ENCODE results near the gene DENND1A. TPM values are rescaled to one million over a fixed set of nuclear protein-coding genes. Genes with fewer than 3 reads are reported as not detected.

Gene DENND1A
- total RNA-seq, 1 donor from 2014 or later = 16.3 TPM

DNA sequence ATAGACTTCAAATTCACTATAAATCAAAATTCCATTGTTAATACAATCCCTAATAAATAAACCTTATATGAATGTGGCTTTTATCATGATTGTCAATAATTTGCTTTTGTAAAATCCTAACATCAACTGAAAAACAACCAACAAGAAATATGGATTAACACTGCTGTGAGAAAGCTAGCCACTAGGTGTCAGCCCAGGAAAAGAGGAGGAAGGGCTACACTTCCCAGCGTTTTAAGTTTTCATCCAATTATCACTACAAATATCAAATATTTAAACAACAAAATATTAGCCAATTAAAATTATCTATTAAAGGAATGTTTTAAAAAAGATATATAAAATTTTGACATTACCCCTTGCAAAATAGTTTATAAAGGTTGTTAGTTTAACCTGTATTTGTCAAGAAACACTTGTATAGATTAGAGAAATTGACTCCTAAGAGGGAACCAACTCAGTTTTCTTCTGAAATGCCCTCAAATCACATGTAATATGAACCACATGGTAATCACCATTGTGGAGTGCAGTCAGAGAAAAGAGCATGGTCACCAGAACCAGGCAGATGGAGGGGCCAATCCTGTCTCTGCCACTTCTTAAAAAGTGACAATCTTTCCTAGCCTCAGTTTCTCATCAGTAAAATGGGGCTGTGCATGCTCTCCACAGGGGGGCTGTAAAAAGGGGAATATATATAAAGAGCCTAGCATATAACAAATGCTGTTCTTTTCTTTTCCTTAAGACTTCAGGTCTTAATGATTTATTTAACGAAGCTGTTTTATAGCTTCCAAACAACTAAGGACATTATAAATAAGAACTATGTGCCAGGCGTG, 385.7 kb downstream of the DENND1A start:
- peak; percentile 53 for DNase-seq (ENCODE audit: low read depth)

DNA sequence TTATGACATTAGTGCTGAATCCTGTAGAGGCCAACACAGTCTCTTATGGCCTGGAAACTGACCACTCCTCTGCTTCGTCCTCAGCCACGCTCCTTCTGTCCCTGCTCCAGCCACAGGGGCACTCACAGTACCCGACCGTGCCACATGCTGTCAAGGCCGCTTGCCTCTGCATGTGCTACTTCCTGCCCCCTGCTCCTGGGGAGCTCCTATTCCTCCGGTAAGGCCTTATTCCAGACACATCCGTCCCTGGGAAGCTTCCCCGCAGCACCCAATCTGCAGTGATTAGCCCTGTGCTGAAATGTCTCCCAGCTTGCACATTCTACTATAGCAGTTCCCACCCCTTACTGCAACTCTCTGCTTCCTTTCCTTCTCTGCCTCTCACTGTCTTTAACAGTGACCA, 386.4 kb downstream of the DENND1A start:
- no peak for DNase-seq (ENCODE audit: low read depth)

DNA sequence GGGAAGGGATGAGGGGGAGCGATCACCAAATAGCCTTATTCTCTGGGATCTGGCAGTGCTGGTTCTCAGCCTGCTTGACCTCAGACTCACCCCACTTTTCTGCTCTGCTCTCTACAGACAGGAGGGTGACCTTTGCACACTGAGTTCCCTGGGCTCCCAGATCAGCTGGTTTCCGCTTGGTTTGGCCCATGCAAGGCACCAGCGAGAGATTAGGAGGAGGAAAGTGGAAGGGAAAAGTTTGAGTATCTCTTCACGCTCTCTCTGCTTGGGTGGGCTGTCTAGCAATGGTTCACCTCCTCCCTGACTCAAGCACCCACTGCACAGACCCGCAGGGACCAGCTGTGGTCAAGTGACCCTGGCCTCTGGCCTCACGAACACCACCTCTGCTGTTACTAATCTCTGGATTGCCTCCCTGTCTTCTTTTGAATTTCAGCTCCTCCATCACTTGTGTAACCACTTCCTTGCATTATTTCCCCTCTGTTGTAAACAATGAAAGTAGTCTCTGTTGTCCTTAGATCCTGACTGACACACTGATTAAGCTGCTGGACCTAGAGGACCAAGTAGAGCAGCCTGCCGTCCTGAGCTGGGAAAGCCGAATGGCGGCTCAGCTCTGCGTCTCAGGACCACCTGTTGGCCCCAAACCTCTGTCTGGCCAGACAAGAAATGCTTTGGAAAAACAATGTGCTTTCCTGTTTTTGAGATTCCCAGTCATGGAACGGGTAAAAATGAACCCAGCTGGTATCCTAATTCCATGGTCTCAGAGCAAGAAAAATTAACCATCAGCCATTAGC, 387.3 kb downstream of the DENND1A start:
- no peak for DNase-seq (ENCODE audit: low read depth)

DNA sequence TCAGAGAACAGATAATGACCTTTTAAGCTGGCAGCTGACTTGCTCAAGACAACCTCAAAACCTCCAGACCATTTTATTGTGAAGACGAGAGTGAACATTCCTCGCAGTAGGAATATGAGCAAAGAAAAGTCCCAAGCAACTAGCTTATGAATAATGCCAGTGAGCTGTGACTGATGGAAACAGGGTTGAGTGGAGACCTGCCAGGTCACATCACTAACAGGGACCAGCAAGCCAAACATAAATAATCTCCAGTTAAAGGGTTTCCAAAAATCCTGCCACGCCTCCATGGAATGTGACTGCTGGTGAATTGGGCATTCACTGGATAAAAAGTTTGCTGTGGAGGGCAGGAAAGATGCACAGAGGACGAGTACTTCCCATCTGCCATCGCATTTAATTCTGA, 388.5 kb downstream of the DENND1A start:
- peak; percentile 51 for DNase-seq (ENCODE audit: low read depth)

DNA sequence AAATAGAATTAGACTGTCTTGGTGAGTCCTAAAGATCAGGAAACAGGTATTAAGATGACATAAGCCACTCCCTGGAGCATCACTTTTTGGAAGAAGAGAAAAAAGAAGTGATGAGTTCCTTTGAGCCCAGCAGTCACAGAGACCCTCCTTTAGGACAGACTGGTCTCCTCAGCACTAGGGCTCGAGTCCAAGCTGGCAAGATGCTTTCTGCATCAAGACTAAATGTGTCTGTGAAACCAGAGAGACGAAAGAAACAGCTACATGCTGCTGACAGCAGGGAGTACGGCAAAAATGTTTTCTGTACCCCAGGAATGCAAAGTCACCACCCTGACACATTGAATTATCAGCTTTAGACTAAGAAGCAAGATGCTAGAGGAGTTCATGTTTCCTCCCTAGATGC, 389.5 kb downstream of the DENND1A start:
- no peak for DNase-seq (ENCODE audit: low read depth)

DNA sequence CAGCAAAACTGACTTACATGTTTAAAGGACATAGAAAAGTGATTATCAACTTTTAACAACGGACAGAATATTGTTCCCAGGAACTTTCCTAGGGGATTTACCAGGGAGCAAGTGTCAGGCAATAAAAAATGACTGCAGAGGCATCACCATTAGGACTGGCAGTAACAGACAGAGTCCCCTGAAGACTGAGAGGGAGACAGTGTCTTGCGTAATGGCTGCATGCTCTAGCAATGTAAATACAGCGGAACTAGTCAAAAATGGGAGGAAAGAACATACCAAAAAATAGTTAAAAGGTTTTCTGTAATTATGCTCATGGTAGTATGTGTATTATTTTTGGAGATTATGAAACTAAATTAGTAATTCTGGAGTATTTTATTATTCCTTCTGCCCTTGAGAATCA, 392.1 kb downstream of the DENND1A start:
- no peak for DNase-seq (ENCODE audit: low read depth)

DNA sequence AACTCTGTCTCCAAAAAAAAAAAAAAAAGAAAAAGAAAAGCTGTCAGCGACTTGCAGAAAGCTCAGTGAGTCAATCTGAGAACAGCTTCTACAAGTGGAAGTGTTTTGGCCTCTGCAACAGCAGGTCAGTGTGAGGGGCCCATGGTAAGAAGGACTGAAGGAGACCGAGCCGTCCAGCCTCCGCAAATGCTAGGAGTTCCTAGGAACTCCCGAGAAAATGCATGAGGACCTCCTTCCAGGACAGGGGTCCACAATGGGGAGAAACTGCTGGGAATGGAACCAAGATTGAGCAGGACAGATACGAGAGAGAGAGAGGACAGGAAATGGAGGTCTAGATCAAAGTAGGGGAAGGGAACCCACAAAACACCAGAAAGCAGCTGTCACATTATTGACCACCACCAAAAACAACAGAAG, 393.5 kb downstream of the DENND1A start:
- DNase-seq (ENCODE audit: low read depth) = no peak

DNA sequence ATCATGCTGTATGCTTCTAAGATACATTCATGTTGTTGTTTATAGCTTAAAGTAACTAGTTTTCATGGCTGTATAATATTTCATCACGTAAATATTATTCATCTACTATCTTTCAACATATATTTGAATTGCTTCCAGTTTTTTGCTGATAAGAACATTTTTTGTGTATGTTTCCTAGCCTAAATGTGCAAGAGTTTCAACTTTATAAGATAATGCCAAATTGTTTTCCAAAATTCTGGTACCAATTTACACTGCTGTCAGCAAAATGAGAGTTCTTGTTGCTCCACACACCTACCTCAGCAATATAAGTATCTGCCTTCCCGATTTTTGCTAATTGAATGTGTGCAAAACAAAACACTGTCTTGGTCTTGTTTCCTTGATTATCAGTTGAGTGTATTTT, 395.6 kb downstream of the DENND1A start:
- DNase-seq (ENCODE audit: low read depth) = no peak

DNA sequence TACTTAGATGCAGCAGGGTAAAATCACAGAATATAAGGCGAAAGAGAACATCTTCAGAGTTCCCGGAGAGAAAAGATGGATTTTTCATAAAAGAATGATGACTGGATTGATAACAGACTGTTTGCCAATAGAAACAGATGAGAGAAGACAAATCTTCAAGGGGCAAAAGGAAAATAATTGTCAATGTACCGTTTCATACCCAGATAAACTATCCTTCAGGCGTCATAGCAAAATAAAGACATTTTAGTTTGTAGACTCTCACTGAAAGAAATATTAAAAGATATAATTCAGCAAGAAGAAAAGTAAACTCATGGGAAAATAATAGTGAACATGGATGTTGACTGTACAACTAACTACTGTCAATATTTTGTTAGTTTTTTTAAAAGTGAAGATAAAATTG, 399.7 kb downstream of the DENND1A start:
- no peak for DNase-seq (ENCODE audit: low read depth)

DNA sequence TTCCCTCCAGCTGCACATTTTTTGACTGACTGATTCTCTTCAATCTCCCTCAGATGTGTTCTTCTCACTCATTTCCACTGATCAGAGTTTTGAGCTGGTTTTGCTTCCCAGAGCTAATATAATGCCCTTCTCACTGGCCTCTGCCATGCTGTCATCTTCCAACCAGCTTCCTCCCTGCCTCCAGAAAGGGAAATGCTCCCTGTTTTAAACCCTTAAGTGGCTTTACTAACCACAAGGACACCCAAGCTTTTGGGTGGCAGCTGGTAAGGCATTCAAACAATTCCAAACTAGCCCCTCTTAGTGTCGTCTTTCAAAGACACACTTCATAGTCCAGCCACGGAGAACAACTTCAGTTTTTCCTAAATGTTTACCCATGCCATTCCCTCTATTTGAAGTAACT, 401.4 kb downstream of the DENND1A start:
- DNase-seq (ENCODE audit: low read depth) = peak; percentile 82

DNA sequence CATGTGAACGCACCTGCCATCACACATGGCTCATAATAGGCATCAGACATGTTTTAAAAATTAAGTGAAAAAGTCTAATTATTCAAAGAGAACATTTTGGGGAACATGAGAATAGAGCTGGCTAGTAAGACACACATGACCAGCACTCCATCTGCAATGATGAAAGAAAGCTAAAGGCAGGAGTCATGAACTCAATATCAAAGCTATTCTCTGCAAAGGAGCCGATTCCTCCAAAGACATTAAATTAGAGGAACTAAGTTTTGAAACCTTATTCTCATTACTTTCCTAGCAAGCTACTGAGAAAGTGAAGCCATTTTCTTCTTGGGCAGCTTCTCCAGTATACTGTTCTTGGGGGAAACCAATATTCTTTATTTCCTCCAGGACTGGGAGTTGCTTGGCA, 401.9 kb downstream of the DENND1A start:
- DNase-seq (ENCODE audit: low read depth) = no peak

DNA sequence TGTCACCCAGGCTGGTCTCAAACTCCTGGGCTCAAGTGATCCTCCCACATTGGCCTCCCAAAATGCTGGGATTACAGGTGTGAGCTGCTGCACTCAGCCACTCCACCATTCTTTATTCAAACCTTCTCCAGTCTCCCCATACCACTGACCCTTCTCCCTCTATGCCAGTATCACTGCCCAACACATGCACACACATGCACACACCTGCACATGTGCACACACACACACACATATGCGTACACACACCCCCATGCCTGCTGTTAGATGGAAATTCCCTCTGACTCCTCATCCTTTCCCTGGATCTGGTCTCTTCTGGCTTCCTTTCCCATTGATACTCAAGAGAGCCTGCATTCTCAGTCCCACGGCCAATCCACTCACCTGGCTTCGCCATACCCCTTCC, 404.0 kb downstream of the DENND1A start:
- no peak for DNase-seq (ENCODE audit: low read depth)

DNA sequence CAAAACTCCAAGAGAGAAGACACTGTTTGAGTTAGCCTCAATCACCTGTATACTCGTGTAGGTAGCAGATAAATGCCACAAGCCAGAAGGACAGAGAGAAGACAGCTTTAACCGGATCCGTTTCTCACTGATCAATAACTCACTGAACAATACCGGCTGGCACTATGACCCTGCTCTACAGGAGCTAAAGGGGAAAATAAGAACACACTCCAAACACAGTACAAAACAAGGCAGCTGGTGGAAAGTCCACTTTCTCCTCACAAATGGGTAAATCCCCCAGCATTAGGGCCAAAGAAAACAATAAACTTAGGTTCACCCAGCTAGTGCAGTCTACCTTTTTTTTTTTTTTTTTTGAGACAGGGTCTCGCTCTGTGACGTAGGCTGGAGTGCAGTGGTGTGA, 404.5 kb downstream of the DENND1A start:
- DNase-seq (ENCODE audit: low read depth) = no peak

DNA sequence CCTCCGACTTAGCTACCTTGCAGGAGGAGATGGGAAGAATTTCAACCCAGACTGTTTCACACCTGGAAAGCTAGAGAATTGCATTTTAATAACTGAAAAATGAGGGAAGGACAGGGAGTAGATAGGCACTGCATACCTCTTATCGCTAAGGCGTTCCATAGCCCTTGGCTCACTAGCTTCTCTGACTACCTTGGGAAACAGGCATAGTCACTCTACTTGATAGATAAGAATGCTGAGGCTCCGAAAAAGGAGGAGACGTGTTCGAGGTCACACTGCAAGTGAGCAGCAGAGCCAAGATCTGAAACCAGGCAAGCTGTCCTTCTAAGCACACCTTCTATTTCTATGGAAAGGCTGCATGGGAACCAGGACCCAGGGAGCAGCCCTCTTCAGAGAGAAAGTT, 405.1 kb downstream of the DENND1A start:
- no peak for DNase-seq (ENCODE audit: low read depth)

DNA sequence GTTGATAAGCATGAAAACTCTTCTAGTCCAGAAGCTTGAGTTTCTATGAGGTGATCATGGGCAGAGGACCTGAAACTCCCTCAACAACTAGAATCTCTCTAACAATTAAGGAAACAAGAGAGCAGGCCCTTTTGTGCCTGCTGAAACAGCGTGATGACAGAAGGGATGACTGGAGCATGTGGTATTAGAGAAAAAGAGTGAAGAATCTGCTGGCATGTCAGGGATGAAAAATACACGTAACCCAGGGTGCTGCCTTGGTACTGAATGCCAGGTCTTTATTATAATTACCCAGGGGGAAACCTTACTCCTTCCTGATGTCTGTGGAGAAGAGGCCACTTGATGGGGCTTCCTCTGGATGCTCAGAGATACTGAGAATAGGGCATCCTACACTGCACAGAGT, 406.1 kb downstream of the DENND1A start:
- no peak for DNase-seq (ENCODE audit: low read depth)

DNA sequence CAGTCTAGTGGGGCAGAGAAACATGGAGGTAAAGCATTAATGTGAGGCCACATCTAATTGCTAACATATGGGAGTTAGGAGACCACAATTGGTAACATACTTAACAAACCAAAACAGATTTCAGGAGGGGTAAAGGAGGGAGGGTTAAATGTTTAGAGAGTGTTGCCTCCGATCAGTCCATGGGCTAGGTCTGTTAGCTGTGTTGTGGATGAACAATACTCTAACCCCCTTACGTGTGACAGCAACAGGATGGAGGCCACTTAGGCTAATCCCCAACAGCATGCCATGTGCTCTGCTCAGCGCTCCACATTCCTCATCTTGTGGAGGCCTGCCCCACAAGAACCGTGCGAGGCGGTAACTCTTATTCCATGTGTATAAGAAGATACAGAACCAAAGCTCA, 406.9 kb downstream of the DENND1A start:
- no peak for DNase-seq (ENCODE audit: low read depth)

DNA sequence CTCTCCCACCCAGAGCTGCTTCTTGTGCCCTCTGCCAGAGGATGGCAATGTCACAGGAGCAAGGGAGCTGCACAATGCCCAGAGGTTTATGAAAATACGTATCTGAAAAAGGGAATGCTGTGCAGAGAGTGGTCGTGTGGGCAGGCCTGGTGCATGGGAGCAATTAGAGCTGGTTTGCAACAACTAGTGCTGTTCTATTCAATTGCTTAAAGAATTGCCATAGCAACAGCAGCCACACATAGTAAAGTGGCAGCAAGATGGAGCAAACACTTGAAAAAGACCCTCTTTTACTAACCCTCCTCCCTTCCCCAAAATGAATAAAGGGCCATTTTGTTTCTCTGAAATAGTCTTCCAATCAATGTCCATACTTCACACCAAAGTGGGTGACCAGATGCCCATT, 407.7 kb downstream of the DENND1A start:
- DNase-seq (ENCODE audit: low read depth) = no peak

DNA sequence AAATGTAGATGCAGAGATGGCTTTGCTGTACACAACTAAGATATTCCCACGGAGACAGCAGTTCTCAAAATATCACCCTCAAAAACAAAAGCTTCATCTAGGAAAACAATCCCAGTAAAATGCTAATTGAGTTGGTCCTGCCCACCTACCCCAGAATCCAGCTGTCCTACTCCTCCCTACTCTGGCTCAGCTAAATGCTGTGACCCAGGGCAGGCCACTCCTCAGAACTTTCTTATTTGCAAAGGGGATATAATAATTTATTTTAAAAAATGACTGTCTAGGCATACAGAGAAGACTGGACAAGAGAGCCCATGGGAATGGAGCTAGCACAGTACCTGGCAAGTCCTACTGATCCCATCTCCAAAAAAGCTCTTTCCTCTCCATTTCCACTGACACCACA, 411.6 kb downstream of the DENND1A start:
- no peak for DNase-seq (ENCODE audit: low read depth)

DNA sequence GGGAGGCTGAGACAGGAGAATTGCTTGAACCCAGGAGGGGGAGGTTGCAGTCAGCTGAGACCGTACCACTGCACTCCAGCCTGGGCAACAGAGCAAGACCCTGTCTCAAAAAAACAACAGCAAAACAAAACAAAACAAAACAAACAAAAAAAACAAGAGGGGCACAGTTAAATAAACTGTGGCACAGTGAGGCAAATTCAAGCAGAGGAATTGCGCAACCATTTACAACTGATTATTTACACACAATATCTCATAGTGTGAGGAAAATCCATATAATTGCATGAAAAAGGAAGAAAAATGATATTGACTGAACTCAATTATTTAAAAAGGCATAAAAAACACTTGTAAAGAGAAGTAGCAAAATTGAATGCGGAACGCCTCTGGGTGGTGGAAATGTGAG, 412.4 kb downstream of the DENND1A start:
- no peak for DNase-seq (ENCODE audit: low read depth)

DNA sequence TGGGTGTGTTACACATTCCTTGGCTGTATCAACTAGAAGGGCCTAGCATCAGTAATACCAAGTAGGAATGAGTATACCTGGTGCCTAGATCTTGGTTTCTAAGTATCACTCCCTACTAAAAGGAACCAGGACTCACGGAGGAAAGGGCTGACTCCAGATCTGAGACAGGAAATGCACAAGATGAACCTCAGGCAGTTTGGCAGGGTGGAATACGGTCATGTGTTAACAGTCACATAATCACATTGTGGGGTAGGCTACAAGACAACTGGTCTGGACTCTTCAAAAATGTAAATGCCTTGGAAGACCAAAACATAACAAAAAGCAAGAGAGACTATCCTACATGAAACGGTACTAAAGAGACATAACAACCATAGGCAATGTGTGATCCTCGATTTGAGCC, 415.2 kb downstream of the DENND1A start:
- DNase-seq (ENCODE audit: low read depth) = no peak

DNA sequence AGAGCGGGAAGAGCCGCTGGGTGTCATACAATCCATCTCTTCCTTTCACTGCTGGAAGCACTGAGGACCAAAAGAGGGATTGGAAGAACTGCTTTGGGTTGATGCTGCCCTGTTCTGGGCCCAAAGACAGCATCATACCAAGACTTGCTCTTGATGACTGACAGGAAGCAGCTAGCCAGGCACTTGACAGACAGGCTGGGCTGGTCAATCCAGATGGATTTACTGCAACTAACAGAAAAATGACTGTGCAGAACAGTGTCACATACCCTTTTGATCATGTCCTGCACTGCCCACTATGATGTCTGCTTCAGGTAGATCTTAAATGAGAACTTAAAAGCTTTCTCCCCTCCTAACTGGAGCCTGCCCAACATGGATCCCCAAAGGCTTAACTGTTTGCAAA, 416.4 kb downstream of the DENND1A start:
- DNase-seq (ENCODE audit: low read depth) = no peak

DNA sequence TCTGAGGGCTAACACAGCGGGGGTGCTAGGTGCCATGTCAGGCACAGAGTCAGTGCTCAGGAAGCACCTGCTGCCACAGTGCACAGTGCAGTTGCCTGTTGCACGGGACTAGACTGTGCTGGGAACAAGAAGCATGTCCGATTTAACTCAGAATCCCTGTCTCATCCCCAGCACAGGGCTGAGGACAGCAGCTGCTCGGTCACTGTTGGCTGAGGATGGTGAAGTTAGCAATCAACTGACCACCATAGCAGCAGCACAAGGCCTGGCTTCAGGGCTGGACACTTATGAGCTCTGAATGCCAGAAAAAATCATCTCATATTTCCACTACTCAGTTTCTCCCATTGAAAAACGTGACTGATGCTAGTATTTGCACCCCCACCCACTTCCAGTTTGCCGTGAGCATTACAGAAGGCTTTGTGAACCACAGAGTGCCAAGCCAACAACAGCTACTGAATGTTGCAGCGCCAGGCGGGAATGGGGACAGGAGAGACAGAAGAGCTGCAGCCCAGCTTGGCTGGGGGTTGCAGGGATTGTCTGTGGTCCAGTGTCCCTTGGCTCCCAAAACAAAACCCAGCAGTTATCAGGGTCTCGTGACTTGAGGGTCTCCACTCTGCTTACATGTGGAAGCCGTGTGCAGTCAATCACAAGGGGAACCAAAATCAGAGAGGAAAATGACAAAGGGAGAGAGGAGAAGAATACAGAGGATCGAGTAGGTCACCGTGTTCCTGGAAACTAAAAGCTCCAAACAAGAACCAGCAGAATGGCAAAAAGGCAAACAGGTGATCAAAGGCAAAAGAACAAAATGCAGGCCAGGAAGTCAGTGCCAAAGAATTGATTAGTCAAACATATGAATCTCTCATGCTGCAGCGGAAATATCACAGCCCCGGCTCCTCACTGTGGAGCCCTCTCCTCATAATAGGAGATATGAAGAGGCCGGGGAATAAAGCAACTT, 418.3 kb downstream of the DENND1A start:
- peak; percentile 56 for DNase-seq (ENCODE audit: low read depth)
